Measurements from ENCODE around the gene PRR36.

- TF ChIP-seq CTCF (IDR thresholded peaks at IDR 0.05) (no peak), EZH2phosphoT487 (IDR thresholded peaks at IDR 0.05) (no peak), EZH2 (IDR thresholded peaks at IDR 0.05) (no peak)
These were observed 3.4 kb downstream of the PRR36 start for GRCh38 chr19:7870571-7871436.

All from neural progenitor cell (in vitro differentiated cells).